GM19328 (cell line): Measurements from ENCODE around the gene COL8A1.
A peak's percentile ranks its signal among the peaks of the same experiment; 100 is the strongest.
"Not testable (repeated sequence)": the region's sequence is repeated elsewhere in the genome, so short reads cannot be mapped to it uniquely, and the experiment has no call there.

Source experiments
- ATAC-seq: cut with Tn5 transposase; IDR thresholded peaks from one replicate; pipeline ENCODE4 v1.9.1; 2021; ENCODE audit warnings: mild to moderate bottlenecking, moderate library complexity; ENCODE audit not compliant: unreplicated experiment

COL8A1 gene

DNA sequence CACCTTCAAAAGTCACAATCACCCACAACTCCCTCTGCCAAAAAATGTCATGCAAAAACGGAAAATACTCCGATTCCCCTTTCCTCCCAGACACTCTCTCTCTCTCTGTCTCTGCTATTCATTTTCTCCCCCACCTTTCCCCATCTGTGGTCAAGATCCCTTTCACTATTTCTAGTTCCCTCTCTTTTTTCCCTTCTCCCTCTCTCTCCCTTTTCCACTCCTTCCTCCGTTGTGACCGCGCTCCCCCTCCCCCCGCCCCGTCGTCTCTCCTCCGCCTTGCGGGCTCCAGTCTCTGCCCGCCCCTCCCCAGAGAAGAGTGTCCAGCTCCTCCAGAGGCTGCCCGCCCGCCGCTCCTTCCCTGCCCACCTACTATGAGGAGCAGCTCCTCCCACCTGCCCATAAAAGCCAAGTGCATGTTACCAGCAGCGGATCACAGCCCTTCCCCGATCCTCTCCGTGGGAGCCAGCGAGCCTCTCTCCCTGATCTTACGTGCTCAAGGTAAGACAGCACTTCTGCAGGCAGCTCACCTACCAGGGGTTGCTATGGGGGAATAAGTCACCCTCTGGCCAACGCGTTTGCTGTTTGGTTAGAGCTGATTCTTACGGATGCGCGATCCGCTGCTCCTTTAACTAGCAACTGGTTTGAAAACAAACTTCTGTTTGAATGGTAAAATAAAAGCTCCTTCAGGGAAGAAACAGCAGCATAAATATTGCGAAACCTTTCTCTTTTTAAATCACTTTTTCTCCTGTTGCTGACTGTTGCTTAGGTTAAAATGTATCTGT, at the start of gene COL8A1:
Gene COL8A1 (plus strand): TSS at position 428 of the 782 bp plus-strand sequence. CDS start 152,089 bp downstream, outside the sequence.
- no peak for ATAC-seq

DNA sequence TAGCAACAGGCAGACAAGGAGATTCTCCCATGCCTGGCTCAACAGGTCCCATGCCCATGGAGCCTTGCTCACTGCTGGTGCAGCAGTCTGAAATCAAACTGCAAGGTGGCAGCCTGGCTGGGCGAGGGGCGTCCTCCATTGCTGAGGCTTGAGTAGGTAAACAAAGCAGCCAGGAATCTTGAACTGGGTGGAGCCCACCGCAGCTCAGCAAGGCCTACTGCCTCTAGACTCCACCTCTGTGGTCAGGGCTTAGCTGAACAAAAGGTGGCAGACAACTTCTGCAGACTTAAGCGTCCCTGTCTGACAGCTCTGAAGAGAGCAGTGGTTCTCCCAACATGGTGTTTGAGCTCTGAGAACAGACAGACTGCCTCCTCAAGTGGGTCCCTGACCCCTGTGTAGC, 49.2 kb upstream of the COL8A1 start:
- ATAC-seq: not testable (repeated sequence)

DNA sequence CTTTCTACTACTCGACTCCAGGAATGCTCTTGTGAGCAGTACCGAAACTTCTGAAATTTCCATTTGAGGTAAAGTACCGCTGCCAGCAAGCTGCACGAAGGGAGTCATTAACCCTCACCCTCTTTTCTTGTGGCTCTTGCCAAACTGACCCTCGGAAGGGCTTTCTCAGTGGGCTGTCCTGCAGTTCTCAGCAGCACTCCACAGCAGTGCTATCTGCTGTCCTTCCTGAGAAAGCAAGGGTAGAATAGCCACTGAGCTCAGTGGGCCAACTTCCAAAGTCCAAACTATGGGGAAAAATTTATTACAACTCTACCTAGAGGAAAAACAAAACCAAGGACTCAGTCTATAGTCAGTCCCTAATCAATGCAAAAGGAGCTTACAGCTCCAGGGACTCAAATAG, 38.5 kb upstream of the COL8A1 start:
- ATAC-seq: no peak

DNA sequence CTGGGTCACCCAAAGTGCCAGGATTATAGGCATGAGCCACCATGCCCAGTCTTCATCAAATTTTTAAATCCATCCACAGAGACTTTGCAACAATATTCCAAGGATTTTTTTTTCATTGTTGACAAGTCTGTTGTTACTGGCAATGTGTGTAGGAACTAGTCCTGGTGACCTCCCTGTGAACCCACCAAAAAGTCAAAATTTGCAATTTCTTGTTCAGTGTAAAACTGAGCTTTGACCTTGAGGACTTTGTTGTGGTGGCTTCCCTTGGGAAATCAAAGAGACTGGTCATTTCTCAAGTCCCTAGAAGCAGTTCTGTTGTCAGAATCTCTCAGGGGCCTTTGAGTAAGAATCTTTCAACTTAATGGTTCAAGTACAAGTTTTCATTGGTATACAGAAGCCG, 36.9 kb upstream of the COL8A1 start:
- no peak for ATAC-seq

DNA sequence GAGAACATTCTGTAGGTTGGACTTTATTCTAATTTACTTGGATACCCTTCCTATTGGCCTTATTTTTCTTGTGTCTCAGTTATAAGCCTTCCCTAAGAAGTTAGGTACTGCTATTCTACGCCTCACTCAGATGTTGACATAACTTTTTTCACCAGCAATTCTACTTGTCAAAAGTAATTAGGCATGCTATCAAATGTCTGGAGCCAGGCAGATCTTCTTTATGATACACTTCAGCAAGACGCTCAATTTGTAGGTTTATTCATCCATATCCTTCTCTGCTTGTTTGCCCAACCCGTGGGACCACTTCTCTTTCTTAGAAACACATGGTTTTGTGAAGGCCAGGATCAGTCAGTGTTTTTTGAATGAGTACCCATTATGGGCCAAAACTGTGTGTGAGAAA, 36.2 kb upstream of the COL8A1 start:
- ATAC-seq: no peak

DNA sequence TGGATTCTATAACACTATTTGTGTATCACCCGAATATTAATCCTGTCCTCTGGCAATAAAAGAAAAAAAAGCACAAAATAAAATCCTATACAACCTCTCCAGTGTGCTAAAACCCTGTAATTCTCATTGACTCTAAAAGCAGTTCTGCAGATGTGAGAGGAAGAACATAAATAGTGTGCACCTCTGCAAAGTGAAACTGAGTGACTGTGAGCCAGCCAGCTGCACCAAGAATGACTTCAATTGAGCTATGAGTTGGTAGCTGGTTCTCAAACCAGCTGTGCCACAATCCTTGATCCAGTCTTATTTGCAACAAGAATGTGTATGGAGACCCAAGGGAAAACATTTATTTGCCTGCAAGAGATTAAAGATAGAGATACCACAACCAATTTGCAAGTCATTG, 31.2 kb upstream of the COL8A1 start:
- no peak for ATAC-seq

DNA sequence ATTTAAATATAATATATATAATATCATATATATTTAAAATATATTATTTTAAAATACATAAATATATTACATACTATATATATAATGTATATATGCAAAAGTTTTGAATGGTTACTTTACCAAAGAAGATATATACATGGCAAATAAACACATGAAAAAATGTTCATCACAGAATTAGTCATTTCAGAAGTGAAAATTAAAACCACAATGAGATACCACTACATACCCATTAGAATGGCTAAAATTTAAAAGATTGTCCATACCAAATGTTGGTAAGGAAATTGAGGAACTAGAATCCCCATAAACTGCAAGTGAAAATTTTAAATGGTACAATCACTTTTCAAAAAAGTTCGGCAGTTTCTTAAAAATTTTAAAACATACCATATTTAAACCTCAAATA, 23.6 kb upstream of the COL8A1 start:
- no peak for ATAC-seq

DNA sequence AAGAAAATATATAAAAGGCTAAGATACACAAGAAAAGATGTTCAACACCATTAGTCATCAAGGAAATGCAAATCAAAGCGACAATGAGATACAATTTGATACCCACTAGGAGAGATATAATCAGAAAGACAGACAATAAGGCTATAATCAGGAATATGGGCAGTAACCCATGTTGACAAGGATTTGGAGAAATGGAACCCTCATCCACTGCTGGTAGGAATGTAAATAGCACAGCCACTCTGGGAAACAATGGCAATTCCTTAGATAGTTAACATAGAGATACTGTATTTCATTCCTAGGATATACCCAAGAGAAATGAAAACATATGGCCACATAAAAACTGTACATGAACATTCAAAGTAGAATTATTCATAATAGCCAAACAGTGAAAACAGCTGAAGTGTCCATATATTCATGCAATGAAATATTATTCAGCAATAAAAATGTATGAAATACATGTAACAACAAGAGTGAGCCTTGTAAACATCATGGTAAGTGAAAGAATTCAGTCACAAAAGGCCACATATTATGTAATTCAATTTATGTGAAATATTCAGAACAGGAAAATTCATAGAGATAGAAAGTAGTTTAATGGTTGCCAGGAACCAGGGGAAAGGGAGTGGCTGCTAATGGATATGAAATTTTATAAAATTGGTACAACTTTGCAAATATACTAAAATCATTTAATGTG, 18.2 kb upstream of the COL8A1 start:
- no peak for ATAC-seq

DNA sequence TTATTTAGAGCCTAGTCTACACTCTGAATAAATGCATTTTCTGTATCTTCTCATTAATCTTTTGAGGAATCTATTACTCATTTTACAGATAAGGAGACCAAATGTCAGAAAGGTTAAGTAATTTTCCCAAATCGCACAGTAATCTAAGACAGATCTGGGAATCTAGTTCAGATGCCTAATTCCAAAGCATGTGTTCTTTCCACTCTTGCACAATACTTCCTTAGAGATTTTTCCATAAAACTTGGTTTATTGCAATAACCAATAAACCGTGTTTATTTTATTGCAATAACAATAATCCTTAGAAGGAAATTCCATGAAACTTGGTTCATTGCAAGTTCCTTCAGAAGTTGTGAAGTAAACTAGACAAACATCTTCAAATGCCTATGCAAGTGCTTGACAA, 17.4 kb upstream of the COL8A1 start:
- no peak for ATAC-seq

DNA sequence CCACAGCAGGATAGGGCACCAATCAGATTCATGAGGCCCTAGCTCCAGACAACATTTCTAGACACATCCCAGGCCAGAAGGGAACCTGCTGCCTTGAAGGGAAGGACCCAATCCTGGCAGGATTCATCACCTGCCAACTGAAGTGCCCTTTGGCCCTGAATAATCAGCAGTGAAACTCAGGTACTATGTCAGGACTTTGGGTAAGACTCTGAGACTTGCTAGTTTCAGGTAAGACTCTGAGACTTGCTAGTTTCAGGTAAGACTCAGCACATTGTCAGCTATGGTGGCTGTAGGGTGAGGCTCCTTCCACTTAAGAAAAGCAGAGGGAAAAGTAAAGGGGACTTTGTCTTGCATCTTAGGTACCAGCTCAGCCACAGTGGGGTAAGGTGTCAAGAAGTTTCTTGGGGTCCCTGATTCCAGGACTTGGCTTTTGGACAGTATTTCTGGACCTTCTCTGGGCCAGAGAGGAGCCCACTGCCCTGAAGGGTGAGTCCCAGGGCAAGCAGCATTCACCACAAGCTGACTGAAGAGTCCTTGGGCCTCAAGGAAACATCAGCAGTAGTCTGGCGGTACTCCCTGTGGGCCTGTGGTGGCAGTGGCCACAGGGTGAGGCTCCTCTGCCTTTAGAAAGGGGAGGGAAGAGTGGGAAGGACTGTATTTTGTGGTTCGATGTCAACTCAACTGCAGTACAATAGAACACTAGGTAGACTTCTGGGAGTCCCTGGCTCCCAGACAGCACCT, 13.7 kb upstream of the COL8A1 start:
- ATAC-seq: no peak

DNA sequence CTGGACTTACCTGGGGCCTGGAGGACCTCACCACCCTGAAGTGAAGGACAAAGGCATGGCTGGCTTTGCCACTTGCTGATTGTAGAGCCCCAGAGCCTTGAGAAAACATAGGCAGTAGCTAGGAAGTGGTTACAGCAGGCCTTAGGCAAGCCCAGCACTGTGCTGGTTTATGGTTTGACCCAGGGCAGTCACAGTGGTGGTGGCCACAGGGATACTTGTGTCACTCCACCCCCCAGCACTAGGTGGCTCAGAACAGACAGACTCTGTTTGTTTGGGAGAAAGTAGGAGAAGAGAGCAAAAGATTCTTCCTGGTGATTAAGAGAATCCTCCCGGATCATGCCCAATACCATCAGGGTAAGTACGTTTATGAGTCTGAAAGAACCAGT, 13.2 kb upstream of the COL8A1 start:
- no peak for ATAC-seq

DNA sequence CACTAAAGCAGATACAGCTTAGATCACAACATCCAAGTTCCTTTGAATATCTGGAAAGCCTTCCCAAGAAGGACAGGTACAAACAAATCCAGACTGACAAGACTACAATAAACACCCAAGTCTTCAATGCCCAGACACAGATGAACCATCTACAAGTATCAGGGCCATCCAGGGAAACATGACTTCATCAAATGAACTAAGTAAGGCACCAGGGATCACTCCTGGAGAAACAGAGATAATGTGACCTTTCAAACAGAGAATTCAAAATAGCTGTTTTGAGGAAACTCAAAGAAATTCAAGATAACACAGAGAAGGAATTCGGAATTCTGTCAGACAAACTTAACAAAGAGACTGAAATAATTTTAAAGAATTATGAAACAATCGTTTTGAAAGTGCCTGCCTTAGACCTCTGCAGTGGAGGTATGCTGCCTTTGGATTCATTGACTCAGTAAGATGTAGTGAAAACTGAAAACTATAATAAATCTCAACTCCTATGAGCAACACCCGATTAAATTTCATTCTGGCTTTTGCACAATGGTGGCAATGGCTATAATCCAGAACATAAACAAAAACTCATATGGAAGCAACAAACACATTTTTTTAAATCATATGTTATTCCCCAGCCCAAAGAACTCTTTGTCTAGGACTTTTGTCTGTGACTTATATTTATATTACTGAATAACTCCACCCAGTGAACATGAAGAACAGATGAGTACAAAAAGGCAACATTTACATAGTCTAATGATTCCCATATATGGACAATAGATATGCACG, 12.6 kb upstream of the COL8A1 start:
- ATAC-seq: no peak

DNA sequence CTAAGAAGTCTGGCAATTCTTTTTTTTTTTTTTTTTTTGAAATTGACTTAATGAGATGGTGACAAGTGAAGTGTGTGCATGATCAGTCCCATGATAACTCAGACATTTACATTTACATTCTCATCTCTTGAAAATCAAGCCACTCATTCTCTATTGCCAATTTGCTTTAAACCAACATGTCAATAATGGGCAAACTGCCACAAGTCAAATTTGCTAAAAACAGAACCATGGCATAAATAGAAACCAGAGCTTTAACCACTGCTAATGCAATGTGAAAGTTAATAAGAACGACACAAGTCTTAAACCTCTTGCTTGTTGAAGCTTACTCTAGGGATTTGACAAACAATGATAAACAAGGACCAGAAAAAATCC, 12.0 kb upstream of the COL8A1 start:
- ATAC-seq: peak; percentile 48

DNA sequence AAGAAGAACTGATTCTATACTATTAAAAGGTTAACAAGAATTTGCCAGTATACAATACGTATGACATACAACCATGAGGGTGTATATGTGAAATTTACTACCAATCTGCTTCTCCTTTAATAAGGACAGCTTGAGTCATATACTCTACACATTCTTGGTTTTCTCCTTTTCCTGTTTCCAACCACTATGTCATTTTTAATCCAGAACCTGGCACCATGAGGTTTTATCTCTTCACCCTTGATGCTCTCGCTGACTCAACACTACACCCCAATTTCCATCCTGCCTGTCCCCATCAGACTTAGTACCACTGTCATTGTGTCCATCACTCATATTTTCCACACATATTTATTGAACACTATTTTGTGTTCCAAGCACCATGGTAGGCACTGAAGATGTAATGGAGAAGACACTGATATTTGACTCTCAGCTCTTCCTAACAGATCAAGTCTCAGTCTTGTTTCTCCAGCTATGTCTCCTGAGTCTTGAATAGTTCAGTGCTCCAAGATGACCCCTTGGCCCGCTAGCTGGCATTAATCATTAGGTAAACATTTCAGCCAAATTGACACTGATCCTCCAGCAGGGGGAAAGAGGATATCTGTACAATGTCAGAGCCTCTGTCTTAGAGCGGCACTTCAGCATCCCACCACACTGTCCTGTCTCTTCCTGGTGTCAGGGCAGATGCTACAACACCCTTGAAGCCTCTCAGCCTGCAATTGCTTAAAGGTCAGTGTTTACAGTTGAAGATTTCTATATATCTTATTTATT, 11.2 kb upstream of the COL8A1 start:
- no peak for ATAC-seq

DNA sequence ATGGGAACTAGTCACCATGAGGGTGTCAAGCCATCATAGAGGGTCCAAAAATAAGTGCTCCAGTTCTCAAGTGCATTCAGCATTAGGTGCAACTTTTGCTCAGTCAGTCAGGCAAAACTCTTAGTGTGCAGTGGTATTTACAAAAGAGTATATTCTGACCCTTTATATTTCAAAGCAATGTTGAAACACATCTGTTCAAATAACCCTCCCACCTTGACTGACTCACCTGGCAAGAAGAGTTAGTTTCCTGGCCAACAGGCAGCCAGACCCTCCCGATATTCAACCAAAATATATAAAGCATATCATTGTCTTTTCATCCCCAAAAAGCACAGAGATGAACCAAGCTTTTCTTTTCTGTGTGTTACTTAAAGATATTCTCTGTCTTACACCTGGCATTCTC, 7.6 kb upstream of the COL8A1 start:
- no peak for ATAC-seq

DNA sequence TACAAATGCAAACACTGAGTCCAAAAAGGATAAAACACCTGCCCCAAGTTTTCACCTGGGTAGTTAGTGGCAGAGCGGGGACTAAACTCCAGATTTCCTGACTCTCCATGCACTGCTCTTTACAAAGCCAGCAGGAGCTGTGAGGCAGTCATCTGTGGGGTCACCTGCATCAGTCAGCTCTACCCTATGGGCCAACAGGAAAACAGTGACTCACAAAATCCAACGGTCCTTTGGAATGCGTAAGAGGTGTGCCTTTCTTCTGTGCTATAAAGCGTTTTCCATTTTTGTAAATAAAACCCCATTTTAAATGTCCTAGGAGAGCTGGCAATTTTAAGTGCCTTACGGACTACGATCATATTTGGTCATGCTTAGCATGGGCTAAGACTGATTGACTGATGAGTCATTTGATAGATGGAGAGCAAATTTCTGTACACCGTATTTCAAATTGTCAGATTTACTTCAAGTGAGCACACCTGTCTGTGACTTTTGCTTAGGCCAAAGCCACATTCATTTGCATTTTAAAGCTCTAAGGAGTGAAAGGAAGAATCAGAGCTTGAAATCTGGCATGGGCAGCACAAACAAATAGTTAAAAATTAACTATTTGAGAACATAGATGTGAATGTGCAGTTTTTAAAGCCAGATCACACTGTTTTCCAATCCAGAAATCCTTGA, 4.4 kb upstream of the COL8A1 start:
- ATAC-seq: no peak

DNA sequence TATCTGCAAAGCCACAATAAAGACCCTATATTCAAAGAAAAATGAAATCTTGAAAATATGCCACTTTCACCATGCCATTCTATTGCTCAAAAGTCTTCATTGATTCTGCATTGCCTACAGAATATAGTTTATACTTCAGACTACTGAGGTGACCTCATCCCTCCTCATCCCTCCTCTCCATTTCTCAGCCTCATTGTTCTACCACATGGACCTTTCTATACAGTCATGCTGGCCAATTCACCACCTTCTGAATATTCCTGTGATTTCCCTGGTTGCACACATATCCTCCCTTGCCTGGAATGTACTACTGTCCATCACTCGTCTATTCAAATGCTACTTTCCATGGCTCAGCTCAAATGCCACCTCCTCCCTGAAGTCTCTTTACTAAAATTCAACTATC, 3.5 kb upstream of the COL8A1 start:
- no peak for ATAC-seq

DNA sequence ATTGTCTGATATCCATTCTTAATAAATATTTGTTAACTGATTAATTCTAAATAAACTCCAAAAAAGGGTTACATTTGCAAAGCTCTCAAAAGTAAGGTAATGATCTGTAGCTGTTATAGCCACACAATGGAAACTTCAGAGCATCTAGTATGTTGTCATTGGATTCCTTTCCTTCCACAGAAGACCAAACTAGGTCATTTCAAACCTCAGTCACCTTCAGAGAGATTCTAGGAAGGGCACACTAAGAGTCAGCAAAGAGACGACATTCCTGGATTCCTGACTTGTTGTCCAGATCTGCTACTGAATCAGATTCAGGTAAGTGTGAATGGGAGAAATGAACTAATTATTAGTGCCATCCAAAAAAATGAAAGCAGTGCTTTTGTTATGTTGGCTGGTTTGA, 3.0 kb upstream of the COL8A1 start:
- no peak for ATAC-seq

DNA sequence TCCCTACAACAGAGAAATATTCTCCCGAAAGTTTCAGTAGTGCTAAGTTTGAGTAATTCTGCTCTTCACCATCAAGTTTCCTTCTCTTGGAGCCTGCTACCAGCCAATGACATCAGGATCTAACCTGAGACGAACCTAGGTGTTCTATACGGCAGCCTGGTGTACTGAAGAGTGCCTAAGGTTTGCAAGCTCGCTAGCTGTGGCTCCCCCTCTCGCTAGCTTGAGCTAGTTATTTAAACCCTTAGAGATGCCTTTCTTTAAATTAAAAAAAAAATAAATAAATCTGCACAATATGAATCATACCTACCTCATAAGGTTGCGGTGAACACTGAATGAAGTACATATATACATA, 1.4 kb upstream of the COL8A1 start:
- no peak for ATAC-seq
